SK-N-MC (cell line): Measurements from ENCODE around the gene RDX.
"Not testable (repeated sequence)": the region's sequence is repeated elsewhere in the genome, so short reads cannot be mapped to it uniquely, and the experiment has no call there.

Source experiments
- DNase-seq: peaks from one replicate; pipeline ENCODE4 v3.0.0-alpha.2; 2011; ENCODE audit warnings: low read depth, low spot score
- H3K27ac ChIP-seq: fragments of 200-600 bp; sonication (generic); 2 replicates; pipeline ENCODE4 v1.5.1; 2016; ENCODE audit warnings: mixed run types
- H3K36me3 ChIP-seq: fragments of 200-600 bp; sonication (generic); 2 replicates; pipeline ENCODE4 v1.6.1; 2017; ENCODE audit warnings: antibody characterized with exemption, low read length, mixed read lengths; ENCODE audit not compliant: insufficient read depth
- H3K4me3 ChIP-seq: fragments of 200-600 bp; sonication (generic); 2 replicates; pipeline ENCODE4 v1.5.1; 2016
- H3K9ac ChIP-seq: fragments of 200-600 bp; sonication (generic); 2 replicates; pipeline ENCODE4 v1.8.0; 2017; ENCODE audit warnings: mixed run types, mixed read lengths; ENCODE audit not compliant: insufficient read length
- H3K9me3 ChIP-seq: fragments of 200-600 bp; sonication (generic); 2 replicates; pipeline ENCODE4 v1.6.1; 2017; ENCODE audit warnings: low read depth, mild to moderate bottlenecking, antibody characterized with exemption, low read length, moderate library complexity, mixed read lengths
- EZH2 ChIP-seq: fragments of 200-600 bp; sonication (generic); IDR thresholded peaks from one replicate; pipeline ENCODE4 v1.6.1; 2017; ENCODE audit warnings: antibody characterized with exemption
- FOXP2 ChIP-seq: optimal IDR thresholded peaks from 2 replicates; pipeline ENCODE3; 2011; ENCODE audit warnings: mild to moderate bottlenecking, moderate library complexity; ENCODE audit not compliant: insufficient read depth; ENCODE audit errors: extremely low read length, control extremely low read depth
- POLR2AphosphoS5 ChIP-seq: IDR thresholded peaks from 2 replicates; pipeline ENCODE4 v1.6.1; 2012; ENCODE audit warnings: mild to moderate bottlenecking, low read depth, low read length, borderline replicate concordance

The RDX gene

GRCh38 chr11:110290591-110291334, 5.7 kb downstream of the RDX start:
- Histone ChIP-seq H3K9ac (no peak overlapping the region), H3K27ac (no peak overlapping the region), H3K9me3 (no peaks in the 10 kb centered on the region; the same call in 1 of the 2 replicates), H3K4me3 (no peak overlapping the region), H3K36me3 (peaks cover 47% of the 10 kb centered on the region)
- no peak for DNase-seq
- no peak for TF ChIP-seq POLR2AphosphoS5

- Histone ChIP-seq H3K4me3 (no peak overlapping the region), H3K9me3 (no peaks in the 10 kb centered on the region; the same call in 1 of the 2 replicates), H3K9ac (no peak overlapping the region), H3K27ac (no peak overlapping the region), H3K36me3 (peaks cover 52% of the 10 kb centered on the region)
- TF ChIP-seq EZH2 (no peak), POLR2AphosphoS5 (no peak), FOXP2 (no peak)
- no peak for DNase-seq
These were observed 6.9 kb downstream of the RDX start for GRCh38 chr11:110289472-110289871.

GRCh38 chr11:110287537-110287936, 8.9 kb downstream of the RDX start:
- Histone ChIP-seq H3K4me3 (no peak overlapping the region), H3K9me3 (no peaks in the 10 kb centered on the region; the same call in 1 of the 2 replicates), H3K36me3 (peaks cover 60% of the 10 kb centered on the region), H3K27ac (peak overlapping the region; percentile 14), H3K9ac (no peak overlapping the region)
- TF ChIP-seq FOXP2 (no peak), POLR2AphosphoS5 (no peak), EZH2 (no peak)
- no peak for DNase-seq

GRCh38 chr11:110286298-110287040, 9.9 kb downstream of the RDX start:
- Histone ChIP-seq H3K9ac (no peak overlapping the region), H3K27ac (no peak overlapping the region), H3K36me3 (peaks cover 67% of the 10 kb centered on the region), H3K4me3 (no peak overlapping the region), H3K9me3 (no peaks in the 10 kb centered on the region; the same call in 1 of the 2 replicates)
- TF ChIP-seq POLR2AphosphoS5: no peak
- no peak for TF ChIP-seq FOXP2
- TF ChIP-seq EZH2: no peak
- DNase-seq: no peak

DNA sequence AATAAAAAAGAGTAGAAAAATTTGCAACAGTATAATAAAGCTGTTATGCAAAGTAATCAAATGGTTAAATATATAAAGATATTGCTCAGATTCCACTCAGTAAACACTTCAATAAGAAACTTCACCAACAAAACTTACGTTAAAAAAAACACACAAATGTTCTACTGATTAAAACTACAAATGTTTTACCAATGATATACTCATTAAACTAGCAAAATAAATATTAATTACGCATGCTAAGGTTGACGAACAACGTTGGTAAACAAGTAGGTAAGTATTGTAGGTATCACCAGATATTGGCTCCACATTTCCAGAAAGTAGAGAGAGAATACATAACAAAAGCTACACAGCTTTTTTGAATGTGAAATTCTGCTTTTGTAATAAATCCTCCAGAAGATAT, 12.6 kb downstream of the RDX start:
- no peak for TF ChIP-seq EZH2
- Histone ChIP-seq H3K36me3 (peaks cover 73% of the 10 kb centered on the region), H3K9ac (no peak overlapping the region), H3K9me3 (peaks cover under 1% of the 10 kb centered on the region), H3K4me3 (no peak overlapping the region), H3K27ac (0 out of 2 replicates have a peak overlapping the region, but pooled peaks have one; percentile 37)
- DNase-seq: no peak

DNA sequence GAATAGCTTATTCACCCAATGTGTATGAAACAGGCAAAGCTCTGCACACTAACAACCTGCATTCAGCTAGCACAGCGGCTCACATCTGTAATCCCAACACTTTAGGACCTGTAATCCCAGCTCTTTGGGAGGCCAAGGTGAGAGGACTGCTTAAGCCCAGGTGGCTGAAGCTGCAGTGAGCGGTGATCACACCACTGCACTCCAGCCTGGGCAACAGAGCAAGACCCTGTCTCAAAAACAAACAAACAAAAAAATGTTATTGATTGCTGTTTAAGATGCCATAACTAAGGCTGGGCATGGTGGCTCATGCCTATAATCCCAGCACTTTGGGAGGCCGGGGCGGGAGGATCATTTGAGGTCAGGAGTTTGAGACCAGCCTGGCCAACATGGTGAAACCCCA, 15.8 kb downstream of the RDX start:
- not testable (repeated sequence) for H3K27ac ChIP-seq, H3K9ac ChIP-seq, DNase-seq, H3K4me3 ChIP-seq
- peaks cover 80% of the 10 kb centered on the region for H3K36me3 ChIP-seq
- H3K9me3 ChIP-seq: peaks cover 11% of the 10 kb centered on the region

DNA sequence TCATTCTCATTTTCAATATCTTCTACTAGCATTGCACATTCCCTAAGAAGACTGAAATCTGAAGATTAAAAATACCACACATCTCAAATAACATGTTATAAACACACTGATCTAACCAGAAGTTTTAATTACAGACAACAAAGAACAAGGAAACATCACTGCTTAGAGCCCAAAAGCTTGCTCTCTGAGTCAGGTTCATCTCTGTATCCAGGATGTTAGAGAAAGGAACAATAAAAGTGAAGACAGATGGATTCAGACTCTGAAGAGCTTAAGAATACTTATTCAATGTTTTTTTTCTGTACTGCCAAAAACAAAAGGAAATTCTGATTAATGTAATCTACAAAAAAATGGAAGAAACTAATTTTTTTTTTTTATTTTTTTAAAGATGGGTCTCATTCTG, 16.5 kb downstream of the RDX start:
- Histone ChIP-seq H3K36me3 (peaks cover 83% of the 10 kb centered on the region), H3K9ac (no peak overlapping the region), H3K27ac (peak overlapping the region; percentile 11; the same call in 1 of the 2 replicates), H3K9me3 (peaks cover 11% of the 10 kb centered on the region), H3K4me3 (no peak overlapping the region)
- no peak for TF ChIP-seq POLR2AphosphoS5
- no peak for TF ChIP-seq EZH2
- TF ChIP-seq FOXP2: no peak
- DNase-seq: no peak

GRCh38 chr11:110272919-110273318, 23.5 kb downstream of the RDX start:
- H3K4me3 ChIP-seq: no peak overlapping the region
- H3K9me3 ChIP-seq: peaks cover 4% of the 10 kb centered on the region; the same call in 1 of the 2 replicates
- no peak for DNase-seq
- H3K9ac ChIP-seq: no peak overlapping the region
- 0 out of 2 replicates have a peak overlapping the region, but pooled peaks have one; percentile 10 for H3K27ac ChIP-seq
- H3K36me3 ChIP-seq: peaks cover 88% of the 10 kb centered on the region
- TF ChIP-seq POLR2AphosphoS5: no peak
- TF ChIP-seq FOXP2: no peak
- TF ChIP-seq EZH2: no peak
